HG02840 (cell line): ENCODE data around the gene FRAT1.

ENCODE experiments used
- ATAC-seq: cut with Tn5 transposase; IDR thresholded peaks from one replicate; pipeline ENCODE4 v1.9.1; 2021; ENCODE audit warnings: mild to moderate bottlenecking, moderate library complexity, moderate number of reproducible peaks; ENCODE audit not compliant: unreplicated experiment, low FRiP score

Gene FRAT1

DNA sequence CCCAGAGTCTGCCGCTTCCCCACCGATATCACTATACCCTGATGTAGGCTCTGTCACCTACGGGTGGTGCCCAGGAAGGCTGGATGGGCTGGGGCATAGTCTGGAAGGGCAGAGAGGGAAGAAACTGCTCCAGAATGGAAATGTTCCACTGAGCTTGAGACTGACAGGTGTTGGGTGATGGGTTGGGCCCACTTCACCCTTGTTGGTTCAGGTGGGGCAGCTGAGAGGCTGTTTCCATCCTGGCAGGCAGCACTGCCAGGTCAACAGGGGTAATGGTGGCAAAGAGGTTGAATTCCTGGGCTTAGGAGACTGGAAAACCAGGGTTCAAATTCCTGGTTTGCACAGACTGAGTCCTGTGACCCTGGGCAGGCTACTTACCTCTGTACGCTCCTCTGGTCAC is 44.0 kb downstream of the FRAT1 start:
- ATAC-seq = no peak

DNA sequence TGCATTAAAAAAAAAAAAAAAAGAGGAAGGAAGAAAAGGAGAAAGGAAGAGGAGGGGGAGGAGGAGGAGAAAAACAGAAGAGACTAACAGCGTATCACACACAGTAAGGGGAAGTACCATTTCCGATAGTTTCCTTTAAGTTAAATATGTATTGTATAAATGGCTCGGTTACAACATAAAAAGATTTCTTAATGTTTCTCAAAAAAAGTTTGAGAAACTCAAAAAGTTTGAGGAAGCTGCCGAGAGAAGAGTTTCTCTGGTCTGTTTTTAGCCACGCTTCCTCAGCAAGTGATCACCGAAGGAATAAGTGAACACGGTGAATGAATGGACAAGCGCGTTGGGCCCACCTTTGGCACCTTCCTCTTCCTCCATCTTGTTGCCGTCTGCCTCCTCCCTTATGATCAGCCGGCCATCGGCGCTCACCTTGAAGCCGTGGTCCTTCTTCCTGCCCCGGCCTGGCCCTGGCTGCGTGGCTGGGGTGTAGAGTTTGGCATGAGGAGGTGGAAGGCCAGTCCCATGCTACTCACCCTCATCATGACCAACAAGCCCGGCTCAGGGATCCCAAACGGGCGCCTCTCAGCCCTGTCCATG is 46.8 kb downstream of the FRAT1 start:
- ATAC-seq = no peak

- ATAC-seq = no peak
These were observed 47.5 kb downstream of the FRAT1 start for GRCh38 chr10:97366572-97366971.

DNA sequence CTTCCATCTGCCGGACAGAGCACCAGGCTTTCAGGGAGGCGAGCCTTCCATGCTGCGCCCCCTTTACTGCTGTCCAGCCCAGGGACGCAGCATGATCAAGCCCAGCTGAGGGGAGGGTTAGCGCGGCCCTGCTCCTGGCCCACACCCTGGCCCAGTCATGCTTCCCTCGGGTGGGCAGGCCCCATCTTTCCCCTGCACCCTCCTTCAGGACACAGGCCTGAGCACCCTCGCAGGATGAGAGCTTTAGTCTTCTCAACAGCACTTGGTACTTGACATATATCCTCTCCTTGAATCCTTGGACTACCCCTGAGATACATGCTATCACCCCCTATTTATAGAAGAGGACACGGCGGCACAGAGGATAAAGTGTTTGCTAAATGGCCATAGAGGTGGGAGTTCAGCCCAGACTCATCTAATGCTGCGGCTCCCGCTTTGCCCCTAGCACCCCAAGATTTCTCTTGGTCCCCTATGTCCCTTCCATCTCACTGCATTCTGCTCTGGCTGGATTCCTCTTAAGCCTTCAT is 48.1 kb downstream of the FRAT1 start:
- ATAC-seq = no peak
